CD8-positive, alpha-beta memory T cell (primary cell): ENCODE data around the gene SPATA31A1. TPM values are rescaled to one million over a fixed set of nuclear protein-coding genes. Genes with fewer than 3 reads are reported as not detected.
"Not testable (repeated sequence)": the region's sequence is repeated elsewhere in the genome, so short reads cannot be mapped to it uniquely, and the experiment has no call there.

Source experiments
- CTCF ChIA-PET: fragments of 350-600 bp; sonication (Branson Sonifier 250); formaldehyde crosslinking; loops from one replicate; lab custom pipeline; 2021; ENCODE audit warnings: antibody characterized with exemption; lab: Charles Lee
- POLR2A ChIA-PET: fragments of 350-600 bp; sonication (Branson Sonifier 250); formaldehyde crosslinking; loops from one replicate; lab custom pipeline; 2021; ENCODE audit warnings: antibody characterized with exemption; lab: Charles Lee
- DNase-seq, 5 donors: peaks; one replicate each; pipeline versions ENCODE4 v3.0.0 to v3.0.0-alpha.2; 2020 to 2022; ENCODE audit warnings: mixed read lengths in 1 of 5
- H3K27ac ChIP-seq: one replicate; pipeline ENCODE4 v1.7.0; 2013; ENCODE audit warnings: low read depth, mild to moderate bottlenecking, low read length, moderate library complexity
- H3K27me3 ChIP-seq: 2 replicates; pipeline ENCODE4 v1.7.0; 2013; ENCODE audit warnings: low read length, mild to moderate bottlenecking; ENCODE audit not compliant: insufficient read depth, poor library complexity, severe bottlenecking
- H3K36me3 ChIP-seq: 2 replicates; pipeline ENCODE4 v1.7.0; 2013; ENCODE audit warnings: mild to moderate bottlenecking, low read length, moderate library complexity; ENCODE audit not compliant: insufficient read depth
- H3K4me1 ChIP-seq: 2 replicates; pipeline ENCODE4 v1.7.0; 2013; ENCODE audit warnings: mild to moderate bottlenecking, low read length, moderate library complexity; ENCODE audit not compliant: insufficient read depth
- H3K4me3 ChIP-seq: 2 replicates; pipeline ENCODE4 v1.7.0; 2013; ENCODE audit warnings: mild to moderate bottlenecking, low read length
- H3K9me3 ChIP-seq: 2 replicates; pipeline ENCODE4 v1.7.0; 2013; ENCODE audit warnings: mild to moderate bottlenecking, low read length
- H3K27ac Mint-ChIP-seq, 8 donors: one replicate each; pipeline ENCODE4 v1.8.0; 2020 to 2021; ENCODE audit warnings: mixed read lengths in 8 of 8, mild to moderate bottlenecking in 6 of 8, inconsistent platforms in 3 of 8, moderate library complexity in 3 of 8
- H3K27me3 Mint-ChIP-seq, 2 donors: one replicate each; pipeline ENCODE4 v1.8.0; 2020 to 2021; ENCODE audit warnings: mixed read lengths in 2 of 2, mild to moderate bottlenecking in 1 of 2, moderate library complexity in 1 of 2
- H3K36me3 Mint-ChIP-seq, 3 donors: one replicate each; pipeline ENCODE4 v1.8.0; 2020 to 2021; ENCODE audit warnings: mixed read lengths in 3 of 3, inconsistent platforms in 1 of 3, mild to moderate bottlenecking in 1 of 3
- H3K4me1 Mint-ChIP-seq, 3 donors: one replicate each; pipeline ENCODE4 v1.8.0; 2020 to 2021; ENCODE audit warnings: mixed read lengths in 3 of 3, inconsistent platforms in 1 of 3, mild to moderate bottlenecking in 1 of 3
- H3K4me3 Mint-ChIP-seq, 7 donors: one replicate each; pipeline ENCODE4 v1.8.0; 2020 to 2021; ENCODE audit warnings: mixed read lengths in 7 of 7, mild to moderate bottlenecking in 6 of 7, moderate library complexity in 4 of 7, inconsistent platforms in 2 of 7
- H3K9me3 Mint-ChIP-seq, 5 donors: one replicate each; pipeline ENCODE4 v1.8.0; 2020 to 2022; ENCODE audit warnings: mixed read lengths in 5 of 5, mild to moderate bottlenecking in 3 of 5, moderate library complexity in 2 of 5, inconsistent platforms in 1 of 5
- polyA plus RNA-seq: library from polyadenylated mRNA; unstranded; fragments of 300-500 nt; fragmentation: Illumina TruSeq; gene quantifications from one replicate; pipeline ENCODE4 v1.2.3, GENCODE V29; 2021
- total RNA-seq, 2 experiments: library from RNA; stranded (reverse); gene quantifications; one replicate each; pipeline ENCODE4 v1.2.3, GENCODE V29; 2021

Gene SPATA31A1
- total RNA-seq (not detected), polyA plus RNA-seq (not detected)

DNA sequence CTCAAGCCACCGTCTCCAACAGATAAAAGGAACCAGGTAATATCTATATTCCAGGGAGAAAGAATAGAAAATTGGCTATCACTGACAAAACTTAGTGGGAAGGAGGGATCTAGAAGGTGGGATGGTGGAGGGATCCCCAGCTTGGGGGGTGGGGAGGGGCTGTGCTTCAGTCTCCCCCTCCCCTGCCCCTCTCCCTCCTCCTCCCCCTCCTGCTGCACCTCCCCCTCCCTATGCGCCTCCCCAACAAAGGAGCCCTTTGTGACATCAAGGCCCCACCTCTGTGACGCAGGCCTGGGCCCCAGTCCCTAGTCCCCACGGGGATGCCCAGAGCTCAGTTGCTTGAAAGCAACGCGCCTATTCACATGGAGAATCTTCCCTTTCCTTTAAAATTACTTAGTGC is at the start of gene SPATA31A1:
Gene SPATA31A1, plus strand, starts transcription at position 301 of the 400 bp plus-strand sequence. Its CDS starts 62 bp downstream, at position 363.
- H3K9me3 ChIP-seq, CTCF ChIA-PET, H3K36me3 Mint-ChIP-seq, H3K4me3 Mint-ChIP-seq, H3K4me3 ChIP-seq, H3K27ac ChIP-seq, DNase-seq, H3K27me3 ChIP-seq, POLR2A ChIA-PET, H3K36me3 ChIP-seq, H3K9me3 Mint-ChIP-seq, H3K27ac Mint-ChIP-seq, H3K4me1 ChIP-seq, H3K27me3 Mint-ChIP-seq, H3K4me1 Mint-ChIP-seq: not testable (repeated sequence)

DNA sequence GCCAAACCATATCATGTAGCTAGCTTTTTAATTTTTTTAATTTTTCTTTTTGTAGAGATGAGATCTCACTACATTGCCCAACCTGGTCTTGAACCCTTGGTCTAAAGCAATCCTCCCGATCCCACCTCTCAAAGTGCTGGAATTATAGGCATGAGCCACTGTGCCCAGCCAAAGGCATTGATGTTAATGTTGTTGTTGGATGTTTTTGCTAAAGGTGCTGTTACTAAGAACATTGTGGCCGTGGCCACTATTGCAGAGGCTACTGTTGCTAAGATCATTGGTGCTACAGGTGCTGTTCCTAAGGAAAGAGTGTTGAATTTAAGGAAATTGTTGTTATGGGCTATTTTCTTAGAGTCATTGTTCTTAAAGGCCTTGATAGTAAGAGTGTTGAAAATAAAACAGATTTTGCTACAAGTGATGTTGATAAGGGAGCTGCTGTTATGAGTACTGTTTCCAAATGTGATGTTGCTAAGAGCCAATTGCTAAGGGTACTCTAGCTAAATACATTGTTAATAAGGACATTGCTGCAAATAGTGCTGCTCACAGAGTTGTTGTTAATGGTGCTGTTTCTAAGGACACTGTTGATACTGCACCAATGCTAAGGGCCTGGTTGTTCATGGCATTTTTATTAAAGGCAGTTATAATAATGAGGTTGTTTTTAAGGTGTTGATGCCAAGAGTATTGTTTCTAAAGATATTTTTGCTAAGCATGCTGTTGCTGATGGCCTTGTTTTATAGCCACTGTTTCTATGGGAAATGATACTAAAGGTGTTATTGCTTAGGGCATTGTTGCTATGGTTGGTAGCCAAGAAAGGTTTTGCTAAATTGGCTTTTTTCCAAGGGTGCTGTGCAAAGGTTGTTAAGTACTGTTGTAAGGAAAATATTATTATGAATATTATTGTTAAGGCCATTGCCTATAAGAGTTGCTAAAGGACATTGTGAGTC is 52.1 kb downstream of the SPATA31A1 start:
- H3K36me3 Mint-ChIP-seq, H3K9me3 Mint-ChIP-seq, H3K36me3 ChIP-seq, H3K27me3 Mint-ChIP-seq, H3K27ac ChIP-seq, H3K4me3 Mint-ChIP-seq, CTCF ChIA-PET, H3K27me3 ChIP-seq, H3K4me1 Mint-ChIP-seq, H3K4me1 ChIP-seq, DNase-seq, H3K4me3 ChIP-seq, H3K27ac Mint-ChIP-seq, POLR2A ChIA-PET, H3K9me3 ChIP-seq: not testable (repeated sequence)

DNA sequence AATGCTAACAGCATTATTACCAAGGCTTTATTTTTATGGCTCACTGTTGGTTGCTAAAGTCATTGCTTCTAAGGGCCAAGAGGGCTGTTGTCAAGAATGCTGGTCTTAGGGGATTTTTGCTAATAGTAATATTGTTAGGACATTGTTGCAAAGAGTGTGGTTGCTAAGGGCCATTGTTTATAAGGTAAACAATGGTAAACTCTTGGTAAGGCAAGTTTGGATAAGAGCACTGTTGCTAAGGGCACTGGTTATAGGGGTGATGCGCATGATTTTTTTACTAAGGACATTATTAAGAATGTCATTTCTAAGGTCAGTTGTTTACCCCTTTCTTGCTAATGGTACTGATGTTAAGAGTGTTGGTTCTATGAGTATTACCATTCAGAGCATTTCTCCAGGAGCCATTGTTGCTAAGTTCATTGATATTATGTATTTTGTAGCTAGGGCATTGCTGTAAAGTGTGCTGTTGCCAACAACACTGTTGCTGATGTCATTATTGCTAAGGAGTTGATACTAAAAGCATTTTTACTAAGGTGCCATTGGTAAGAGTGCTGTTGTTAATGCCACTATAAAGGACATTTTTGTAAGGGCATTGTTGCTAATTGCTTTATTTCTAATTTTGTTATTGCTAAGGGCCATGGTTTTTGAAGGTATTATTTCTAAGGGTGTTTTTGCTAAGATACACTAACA is 55.9 kb downstream of the SPATA31A1 start:
- H3K27me3 ChIP-seq, H3K9me3 ChIP-seq, H3K4me3 ChIP-seq, H3K36me3 Mint-ChIP-seq, H3K4me3 Mint-ChIP-seq, DNase-seq, H3K9me3 Mint-ChIP-seq, H3K4me1 ChIP-seq, H3K27ac Mint-ChIP-seq, H3K36me3 ChIP-seq, CTCF ChIA-PET, POLR2A ChIA-PET, H3K27me3 Mint-ChIP-seq, H3K4me1 Mint-ChIP-seq, H3K27ac ChIP-seq: not testable (repeated sequence)

Other genes starting within 250 kb of the SPATA31A1 start
- not detected for gene CNTNAP3, start 67.5 kb upstream of the SPATA31A1 start, total RNA-seq
- not detected for gene CNTNAP3, start 67.5 kb upstream of the SPATA31A1 start, polyA plus RNA-seq